Measurements from ENCODE around the gene PTPRU. TPM values are rescaled to one million over a fixed set of nuclear protein-coding genes. Genes with fewer than 3 reads are reported as not detected.

Gene PTPRU
- total and polyA plus RNA-seq, 2 of the 8 experiments (the other 6 are each of a cell fraction or from before 2014, with no cell fraction given): 33.8 to 41.8 TPM

- H3K27ac ChIP-seq (ENCODE audit: low read depth, low read length): no peak overlapping the region
- no peak overlapping the region for H3K4me2 ChIP-seq (ENCODE audit: insufficient read depth in 1 of 2, low read depth in 2 of 2, low read length in 2 of 2)
- WGBS, 2 experiments (ENCODE audit: extremely low coverage in 1 of 2, insufficient coverage in 1 of 2, insufficient read length in 1 of 2, insufficient replicate concordance in 2 of 2, low coverage in 1 of 2, low lambda C conversion rate in 2 of 2, missing lambda C conversion rate in 1 of 2): 75% methylated on average over 1 of the region's 1 CpG; no CpG with 5 or more reads in 1 of the 2 experiments
- H2BK120ac ChIP-seq (replicated peaks; ENCODE audit: low read depth, low read length): no peak overlapping the region
- POLR2A ChIA-PET (ENCODE audit: partially characterized antibody): interaction anchor here (1.3 kb wide), 1 partner anchor 14 kb away, joined by 3 read pairs; no protein-coding TSS in a partner anchor
- H2AK5ac ChIP-seq (ENCODE audit: low read depth, low read length): no peak overlapping the region
- no peak overlapping the region for H2BK5ac ChIP-seq (ENCODE audit: low read depth, low read length)
- H2BK15ac ChIP-seq (ENCODE audit: low read length): peak overlapping the region; percentile 89; the same call in 1 of the 2 replicates
- DNase-seq (ENCODE audit: low read depth in 1 of 2, low spot score in 2 of 2): no peak
- H3K36me3 ChIP-seq (ENCODE audit: control insufficient read depth in 2 of 4, insufficient read depth in 4 of 4, low read length in 3 of 4): no peaks in the 10 kb centered on the region
- peaks cover 28% of the 10 kb centered on the region for H3K23me2 ChIP-seq (ENCODE audit: low read depth, low read length)
- H4K8ac ChIP-seq (ENCODE audit: extremely low read depth, insufficient read depth, low read length): no peak overlapping the region
- H3K79me1 ChIP-seq (ENCODE audit: low read depth, low read length): no peaks in the 10 kb centered on the region
- H3K9me3 ChIP-seq (ENCODE audit: insufficient read depth in 2 of 2, low read depth in 1 of 2, low read length in 1 of 2): no peaks in the 10 kb centered on the region
- no peak overlapping the region for H4K91ac ChIP-seq (replicated peaks; ENCODE audit: insufficient read length, low read length)
- H3K56ac ChIP-seq (replicated peaks; ENCODE audit: insufficient read length, low read depth, low read length): no peak overlapping the region
- H2AFZ ChIP-seq (ENCODE audit: low read length): no peak overlapping the region
- CTCF ChIA-PET (ENCODE audit: partially characterized antibody): interaction anchor here (0.8 to 1.5 kb wide), 5 partner anchors 107 to 615 kb away, joined by 3 to 6 read pairs (median 4); no protein-coding TSS in a partner anchor
- peaks cover 14 to 29% (median 26%) of the 10 kb centered on the region in 4 experiments for H3K27me3 ChIP-seq (replicated peaks in 1 of 4; ENCODE audit: control insufficient read depth in 3 of 4, extremely low read depth in 1 of 4, insufficient read depth in 3 of 4, low read length in 3 of 4)
- no peak overlapping the region for H4K5ac ChIP-seq (ENCODE audit: insufficient read length, low read depth, low read length)
- no peak overlapping the region for H3K18ac ChIP-seq (ENCODE audit: extremely low read depth, low read length)
- FAIRE-seq: no peak
- no peak overlapping the region for H3K4ac ChIP-seq (replicated peaks; ENCODE audit: insufficient read length, low read depth, low read length)
- H2BK20ac ChIP-seq (ENCODE audit: low read length): no peak overlapping the region; the same call in 1 of the 2 replicates
- H3K79me2 ChIP-seq (ENCODE audit: control insufficient read depth in 1 of 2, insufficient read depth in 2 of 2, low read length in 2 of 2): peaks cover 5 to 9% of the 10 kb centered on the region in 2 experiments; a peak in 3 of 4 replicates
- peaks cover 0 to 7% of the 10 kb centered on the region in 2 experiments for H4K20me1 ChIP-seq (replicated peaks in 1 of 2; ENCODE audit: control insufficient read depth in 1 of 2, insufficient read depth in 2 of 2, low read length in 2 of 2)
- H3K4me1 ChIP-seq (replicated peaks in 1 of 4; ENCODE audit: control insufficient read depth in 3 of 4, insufficient read depth in 4 of 4, low read length in 3 of 4): peaks cover 7 to 29% (median 16%) of the 10 kb centered on the region in 4 experiments
- H3K9ac ChIP-seq (replicated peaks in 1 of 4; ENCODE audit: extremely low read depth in 1 of 4, low read depth in 3 of 4, low read length in 3 of 4): no peak overlapping the region
- H2BK12ac ChIP-seq (ENCODE audit: low read depth, low read length): no peak overlapping the region
- H3K4me3 ChIP-seq (ENCODE audit: extremely low read depth in 1 of 4, insufficient read depth in 2 of 4, low read depth in 3 of 4, low read length in 4 of 4): no peak overlapping the region
- H3K14ac ChIP-seq (ENCODE audit: insufficient read length): no peak overlapping the region
- no peak overlapping the region for H3K23ac ChIP-seq (ENCODE audit: insufficient read length)
- no peak for TF ChIP-seq PHF8 (conservative IDR thresholded peaks at IDR 0.05; ENCODE audit: low read depth, low read length)
- no peak for TF ChIP-seq SIX5 (IDR thresholded peaks at IDR 0.05; ENCODE audit: low read depth, low read length)
- TF ChIP-seq POU5F1 (IDR thresholded peaks at IDR 0.05; ENCODE audit: low read depth, low read length): no peak
- TF ChIP-seq KDM1A (IDR thresholded peaks at IDR 0.05; ENCODE audit: borderline replicate concordance, low read length): no peak
- no peak for TF ChIP-seq CEBPB (IDR thresholded peaks at IDR 0.05; ENCODE audit: low read depth, low read length)
- no peak for TF ChIP-seq JUND (IDR thresholded peaks at IDR 0.05; ENCODE audit: low read length)
- no peak for TF ChIP-seq HDAC6 (IDR thresholded peaks at IDR 0.05; ENCODE audit: low read depth, low read length)
- TF ChIP-seq SIN3A (conservative IDR thresholded peaks at IDR 0.05 in 1 of 2, IDR thresholded peaks at IDR 0.05 in 1 of 2; ENCODE audit: low read depth in 1 of 2, low read length in 2 of 2): no peak
- no peak for TF ChIP-seq RFX5 (IDR thresholded peaks at IDR 0.05; ENCODE audit: borderline replicate concordance, low read depth, low read length)
- TF ChIP-seq EGR1 (IDR thresholded peaks at IDR 0.05; ENCODE audit: borderline replicate concordance, low read depth, low read length): no peak
- TF ChIP-seq BRCA1 (IDR thresholded peaks at IDR 0.05; ENCODE audit: low read depth, low read length): no peak
- no peak for TF ChIP-seq SUZ12 (IDR thresholded peaks at IDR 0.05; ENCODE audit: low read length)
- TF ChIP-seq GTF2F1 (IDR thresholded peaks at IDR 0.05; ENCODE audit: borderline replicate concordance, low read depth, low read length): no peak
- TF ChIP-seq CHD1 (IDR thresholded peaks at IDR 0.05; ENCODE audit: low read depth, low read length): no peak
- no peak for TF ChIP-seq JUN (IDR thresholded peaks at IDR 0.05; ENCODE audit: low read depth, low read length)
Measured at GRCh38 chr1:29234471-29234870, 1.9 kb upstream of the PTPRU start.

Measured in H1 (cell line).